ENCODE results near the gene PLA2G10. TPM values are rescaled to one million over a fixed set of nuclear protein-coding genes. Genes with fewer than 3 reads are reported as not detected.

The PLA2G10 gene
- total and polyA plus RNA-seq, 2 of the 13 experiments (the other 11 are each of a cell fraction or from before 2014, with no cell fraction given), result not detected

GRCh38 chr16:14632693-14633569 lies 61.2 kb downstream of the PLA2G10 start, which contains the start of gene BFAR (continued):
- TF ChIP-seq ATF3 (CRISPR knock-in tag; IDR thresholded peaks at IDR 0.05) (peak; percentile 68; the same call in 1 of the 2 replicates), ATF2 (CRISPR knock-in tag; IDR thresholded peaks at IDR 0.05) (peak; percentile 92), HCFC1 (IDR thresholded peaks at IDR 0.05; ENCODE audit: low read depth, low read length) (peak; percentile 58; the same call in 1 of the 2 replicates), ZNF761 (CRISPR knock-in tag; conservative IDR thresholded peaks at IDR 0.05) (peak; percentile 65; the same call in 1 of the 2 replicates), TBL1XR1 (IDR thresholded peaks at IDR 0.05; ENCODE audit: borderline replicate concordance, low read length, partially characterized antibody) (peak; percentile 14), GPBP1L1 (CRISPR knock-in tag; IDR thresholded peaks at IDR 0.05) (no peak), ZBTB42 (CRISPR knock-in tag; IDR thresholded peaks at IDR 0.05) (peak; percentile 55), ZNF580 (CRISPR knock-in tag; IDR thresholded peaks at IDR 0.05; ENCODE audit: borderline replicate concordance, low read depth) (peak; percentile 97), KDM3A (CRISPR knock-in tag; IDR thresholded peaks at IDR 0.05; ENCODE audit: low read depth) (peak; percentile 77), ZNF362 (CRISPR knock-in tag; IDR thresholded peaks at IDR 0.05; ENCODE audit: borderline replicate concordance) (peak; percentile 29; the same call in 1 of the 2 replicates), PHF5A (CRISPR knock-in tag; IDR thresholded peaks at IDR 0.05; ENCODE audit: low read depth, unreplicated experiment) (peak; percentile 94), ZNF343 (CRISPR knock-in tag; IDR thresholded peaks at IDR 0.05) (no peak), ARID5B (CRISPR knock-in tag; IDR thresholded peaks at IDR 0.05) (peak; percentile 83), ZNF746 (CRISPR knock-in tag; IDR thresholded peaks at IDR 0.05) (peak; percentile 74; the same call in 1 of the 2 replicates), FOXP4 (CRISPR knock-in tag; IDR thresholded peaks at IDR 0.05) (peak; percentile 55; the same call in 1 of the 2 replicates)

Data from HepG2 (cell line).